Mesothelial cell of epicardium (in vitro differentiated cells): Measurements from ENCODE around the gene PPP1R12C. TPM values are rescaled to one million over a fixed set of nuclear protein-coding genes. Genes with fewer than 3 reads are reported as not detected.

ENCODE experiments used
- DNase-seq, 2 experiments: peaks; one replicate each; pipeline ENCODE4 v3.0.0; 2021; ENCODE audit warnings: low spot score in 2 of 2; ENCODE audit not compliant: unreplicated experiment in 2 of 2
- H3K27ac Mint-ChIP-seq: 2 replicates; pipeline ENCODE4 v1.8.0; 2021; ENCODE audit warnings: mixed read lengths
- H3K27me3 Mint-ChIP-seq: 2 replicates; pipeline ENCODE4 v1.8.0; 2021; ENCODE audit warnings: low read depth, mixed read lengths
- H3K36me3 Mint-ChIP-seq: 2 replicates; pipeline ENCODE4 v1.8.0; 2021; ENCODE audit warnings: mixed read lengths
- H3K4me1 Mint-ChIP-seq: 2 replicates; pipeline ENCODE4 v1.8.0; 2021; ENCODE audit warnings: mixed read lengths
- H3K4me3 Mint-ChIP-seq: 2 replicates; pipeline ENCODE4 v1.8.0; 2021; ENCODE audit warnings: mild to moderate bottlenecking, moderate library complexity, mixed read lengths
- H3K9me3 Mint-ChIP-seq: 2 replicates; pipeline ENCODE4 v1.8.0; 2021; ENCODE audit warnings: mixed read lengths
- total RNA-seq: library from RNA; stranded (reverse); gene quantifications from 3 replicates; pipeline ENCODE4 v1.2.1, GENCODE V29; 2021
- TF ChIP-seq, protein P1 (sequence below): fragments of 200-600 bp; sonication (generic); IDR thresholded peaks from one replicate; pipeline ENCODE4 v1.5.0; 2021; ENCODE audit warnings: antibody characterized with exemption; ENCODE audit not compliant: unreplicated experiment

The PPP1R12C gene
- total RNA-seq, 1 donor from 2014 or later = 111 TPM

DNA sequence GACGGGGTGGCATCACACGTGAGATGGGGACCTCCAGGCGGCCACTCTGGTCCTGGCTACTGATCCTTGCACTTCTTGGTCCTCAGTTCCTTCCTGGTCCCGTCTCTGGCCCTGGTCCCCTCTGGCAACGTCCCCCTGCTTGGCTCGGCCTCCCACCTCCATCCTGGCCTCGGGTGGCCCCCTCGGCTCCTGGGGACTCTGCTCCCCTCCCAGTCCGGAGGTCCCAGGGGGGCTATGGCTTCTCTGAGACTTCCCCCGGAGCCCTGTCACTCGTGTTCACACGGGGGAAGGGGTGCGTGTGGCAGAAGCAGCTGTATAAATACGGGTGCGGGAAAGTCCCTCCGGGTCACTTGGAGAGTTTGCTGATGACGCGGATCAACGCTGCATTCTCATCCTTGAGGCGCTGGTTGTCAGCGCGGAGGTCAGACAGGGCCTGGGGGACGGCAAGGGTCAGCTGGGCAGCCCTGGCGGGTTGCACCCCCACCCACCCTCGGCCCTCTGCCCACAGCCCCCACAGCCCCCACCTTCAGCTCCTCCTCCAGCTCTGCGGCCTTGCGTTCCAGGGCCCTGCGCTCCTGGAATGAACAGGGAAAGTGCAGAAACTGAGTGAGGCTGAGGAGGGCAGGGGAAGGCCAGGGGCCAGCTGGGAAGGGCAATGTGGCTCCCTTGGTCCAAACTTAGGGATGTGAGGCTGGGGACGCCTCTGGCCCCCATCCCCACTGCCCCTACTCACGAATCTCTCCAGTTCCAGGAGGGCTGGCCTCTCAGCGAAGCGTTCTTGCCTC lies 26.1 kb downstream of the PPP1R12C start:
- H3K27me3 Mint-ChIP-seq = peaks cover 4% of the 10 kb centered on the region
- TF ChIP-seq, protein P1, sequence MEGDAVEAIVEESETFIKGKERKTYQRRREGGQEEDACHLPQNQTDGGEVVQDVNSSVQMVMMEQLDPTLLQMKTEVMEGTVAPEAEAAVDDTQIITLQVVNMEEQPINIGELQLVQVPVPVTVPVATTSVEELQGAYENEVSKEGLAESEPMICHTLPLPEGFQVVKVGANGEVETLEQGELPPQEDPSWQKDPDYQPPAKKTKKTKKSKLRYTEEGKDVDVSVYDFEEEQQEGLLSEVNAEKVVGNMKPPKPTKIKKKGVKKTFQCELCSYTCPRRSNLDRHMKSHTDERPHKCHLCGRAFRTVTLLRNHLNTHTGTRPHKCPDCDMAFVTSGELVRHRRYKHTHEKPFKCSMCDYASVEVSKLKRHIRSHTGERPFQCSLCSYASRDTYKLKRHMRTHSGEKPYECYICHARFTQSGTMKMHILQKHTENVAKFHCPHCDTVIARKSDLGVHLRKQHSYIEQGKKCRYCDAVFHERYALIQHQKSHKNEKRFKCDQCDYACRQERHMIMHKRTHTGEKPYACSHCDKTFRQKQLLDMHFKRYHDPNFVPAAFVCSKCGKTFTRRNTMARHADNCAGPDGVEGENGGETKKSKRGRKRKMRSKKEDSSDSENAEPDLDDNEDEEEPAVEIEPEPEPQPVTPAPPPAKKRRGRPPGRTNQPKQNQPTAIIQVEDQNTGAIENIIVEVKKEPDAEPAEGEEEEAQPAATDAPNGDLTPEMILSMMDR = no peak
- DNase-seq = no peak
- H3K9me3 Mint-ChIP-seq = no peaks in the 10 kb centered on the region
- H3K4me3 Mint-ChIP-seq = no peak overlapping the region
- peaks cover 5% of the 10 kb centered on the region for H3K36me3 Mint-ChIP-seq
- H3K4me1 Mint-ChIP-seq = peaks cover 22% of the 10 kb centered on the region
- H3K27ac Mint-ChIP-seq = no peak overlapping the region

DNA sequence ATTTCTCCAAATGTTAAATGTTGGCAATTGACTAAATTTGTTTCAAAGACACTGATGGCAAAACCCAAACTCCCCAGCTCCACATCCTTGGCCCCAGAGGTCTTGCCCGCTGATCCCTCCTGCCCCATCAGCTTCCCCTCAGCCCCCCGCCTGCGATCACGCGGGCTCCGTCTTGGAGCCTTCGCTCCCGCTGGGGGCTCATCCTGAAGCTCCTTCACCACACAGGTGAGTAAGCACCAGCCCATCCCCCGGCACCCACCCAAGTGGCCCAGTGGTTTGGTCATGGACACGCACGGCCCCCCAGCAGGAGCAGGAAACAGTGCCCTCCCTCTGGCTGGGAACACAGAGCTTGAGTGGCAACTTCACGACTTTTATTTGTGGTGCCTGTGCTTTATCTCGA lies 26.9 kb downstream of the PPP1R12C start:
- Mint-ChIP-seq H3K27me3 (peaks cover 10% of the 10 kb centered on the region), H3K4me1 (peaks cover 28% of the 10 kb centered on the region), H3K27ac (no peak overlapping the region), H3K9me3 (no peaks in the 10 kb centered on the region), H3K4me3 (no peak overlapping the region), H3K36me3 (peaks cover 5% of the 10 kb centered on the region)
- no peak for DNase-seq
- TF ChIP-seq, protein P1 = no peak

DNA sequence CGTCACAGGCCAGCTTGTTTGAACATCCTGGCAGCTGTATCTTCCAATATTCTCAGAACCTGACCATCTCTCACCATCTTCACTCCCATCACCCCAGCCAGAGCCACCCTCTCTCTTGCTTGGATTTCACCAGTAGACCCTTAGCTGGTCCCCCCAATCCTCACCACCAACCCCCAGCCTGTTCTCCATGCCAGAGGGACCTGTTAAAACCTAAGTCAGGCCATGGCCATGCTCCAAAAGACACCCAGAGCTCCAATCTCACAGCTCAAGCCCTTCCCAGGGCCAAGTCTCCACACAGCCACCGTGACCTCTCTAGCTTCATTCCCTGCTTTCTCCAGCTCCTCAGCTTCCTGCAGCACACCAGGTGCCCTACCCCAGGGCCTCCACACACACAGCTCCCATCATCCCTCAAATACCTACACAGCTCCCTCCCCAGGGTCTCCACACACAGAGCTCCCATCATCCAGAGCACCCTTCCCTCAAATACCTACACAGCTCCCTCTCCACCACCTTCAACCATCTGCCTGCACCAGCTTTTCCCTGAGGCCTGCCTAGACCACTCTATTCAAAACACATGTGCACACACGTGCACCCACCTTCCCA lies 28.0 kb downstream of the PPP1R12C start:
- TF ChIP-seq, protein P1 = no peak
- peaks cover 20% of the 10 kb centered on the region for H3K27me3 Mint-ChIP-seq
- H3K4me1 Mint-ChIP-seq = peaks cover 30% of the 10 kb centered on the region
- H3K9me3 Mint-ChIP-seq = no peaks in the 10 kb centered on the region
- peak overlapping the region; percentile 34 for H3K27ac Mint-ChIP-seq
- H3K4me3 Mint-ChIP-seq = no peak overlapping the region
- peaks cover 5% of the 10 kb centered on the region for H3K36me3 Mint-ChIP-seq
- no peak for DNase-seq

GRCh38 chr19:55088543-55089341 lies 28.7 kb downstream of the PPP1R12C start:
- Mint-ChIP-seq H3K27me3 (peaks cover 26% of the 10 kb centered on the region), H3K4me3 (peak overlapping the region; percentile 55), H3K4me1 (peaks cover 30% of the 10 kb centered on the region), H3K36me3 (peaks cover 5% of the 10 kb centered on the region), H3K27ac (peak overlapping the region; percentile 73), H3K9me3 (no peaks in the 10 kb centered on the region)
- DNase-seq = peak; percentile 74 to 94
- TF ChIP-seq, protein P1 = peak; percentile 93

DNA sequence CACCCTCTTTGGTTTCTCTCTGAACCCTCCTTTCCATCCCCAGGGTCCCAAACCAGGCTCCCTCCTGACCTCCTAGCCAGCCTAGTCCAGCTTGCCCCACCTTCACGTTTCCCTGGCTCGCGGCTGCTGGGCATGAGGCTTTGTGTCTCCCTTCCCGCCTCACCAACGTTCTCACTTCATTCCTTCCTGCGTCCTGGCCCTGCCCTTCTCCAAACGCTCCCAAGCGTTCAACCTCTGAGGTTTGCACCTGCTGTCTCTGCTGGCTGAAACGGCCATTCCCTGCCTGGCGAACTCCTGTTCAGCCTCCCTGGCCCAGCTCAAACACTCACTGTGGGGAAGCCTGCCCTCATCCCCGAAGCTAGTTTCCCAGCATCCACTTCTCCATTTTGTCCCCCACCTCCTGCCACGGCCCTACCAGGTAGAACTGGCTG lies 29.4 kb downstream of the PPP1R12C start:
- Mint-ChIP-seq H3K4me1 (peaks cover 30% of the 10 kb centered on the region), H3K36me3 (peaks cover 5% of the 10 kb centered on the region), H3K27me3 (peaks cover 29% of the 10 kb centered on the region), H3K4me3 (peak overlapping the region; percentile 55), H3K9me3 (no peaks in the 10 kb centered on the region), H3K27ac (peak overlapping the region; percentile 73)
- no peak for DNase-seq
- TF ChIP-seq, protein P1 = no peak
